ENCODE data around the gene MFSD1. TPM values are rescaled to one million over a fixed set of nuclear protein-coding genes. Genes with fewer than 3 reads are reported as not detected.

The MFSD1 gene
- total RNA-seq, 2 donors from 2014 or later = 11.2 to 17.5 TPM

GRCh38 chr3:158770741-158771350 lies 31.0 kb upstream of the MFSD1 start:
- Mint-ChIP-seq H3K27ac (no peak overlapping the region), H3K4me1 (ENCODE audit: low read depth) (peaks cover 5% of the 10 kb centered on the region), H3K9me3 (no peaks in the 10 kb centered on the region), H3K27me3 (ENCODE audit: low read depth) (no peaks in the 10 kb centered on the region), H3K36me3 (ENCODE audit: insufficient read depth in 2 of 2) (no peaks in the 10 kb centered on the region), H3K4me3 (no peak overlapping the region)
- DNase-seq (no peak), ATAC-seq (replicated peaks in 1 of 2) (no peak)

- Mint-ChIP-seq H3K36me3 (ENCODE audit: insufficient read depth in 2 of 2) (no peaks in the 10 kb centered on the region), H3K27ac (no peak overlapping the region), H3K4me3 (no peak overlapping the region), H3K9me3 (no peaks in the 10 kb centered on the region), H3K27me3 (ENCODE audit: low read depth) (no peaks in the 10 kb centered on the region), H3K4me1 (ENCODE audit: low read depth) (peaks cover 5% of the 10 kb centered on the region)
- ATAC-seq (replicated peaks in 1 of 2) (no peak), DNase-seq (no peak)
These were observed 30.3 kb upstream of the MFSD1 start for GRCh38 chr3:158771577-158771976.

GRCh38 chr3:158771982-158772381 lies 29.9 kb upstream of the MFSD1 start:
- no peaks in the 10 kb centered on the region for H3K27me3 Mint-ChIP-seq (ENCODE audit: low read depth)
- no peaks in the 10 kb centered on the region for H3K36me3 Mint-ChIP-seq (ENCODE audit: insufficient read depth in 2 of 2)
- DNase-seq (no peak), ATAC-seq (replicated peaks in 1 of 2) (no peak)
- H3K4me1 Mint-ChIP-seq (ENCODE audit: low read depth) = peaks cover 5% of the 10 kb centered on the region
- no peaks in the 10 kb centered on the region for H3K9me3 Mint-ChIP-seq
- no peak overlapping the region for H3K27ac Mint-ChIP-seq
- no peak overlapping the region for H3K4me3 Mint-ChIP-seq

GRCh38 chr3:158773166-158773565 lies 28.7 kb upstream of the MFSD1 start:
- Mint-ChIP-seq H3K27ac (no peak overlapping the region), H3K36me3 (ENCODE audit: insufficient read depth in 2 of 2) (no peaks in the 10 kb centered on the region), H3K4me3 (no peak overlapping the region), H3K27me3 (ENCODE audit: low read depth) (no peaks in the 10 kb centered on the region), H3K4me1 (ENCODE audit: low read depth) (peaks cover 5% of the 10 kb centered on the region), H3K9me3 (no peaks in the 10 kb centered on the region)
- ATAC-seq (replicated peaks in 1 of 2) = no peak
- no peak for DNase-seq

GRCh38 chr3:158773845-158774830 lies 27.7 kb upstream of the MFSD1 start:
- H3K4me1 Mint-ChIP-seq (ENCODE audit: low read depth) = peaks cover 5% of the 10 kb centered on the region
- no peaks in the 10 kb centered on the region for H3K9me3 Mint-ChIP-seq
- H3K36me3 Mint-ChIP-seq (ENCODE audit: insufficient read depth in 2 of 2) = no peaks in the 10 kb centered on the region
- DNase-seq (no peak), ATAC-seq (replicated peaks in 1 of 2) (no peak)
- H3K4me3 Mint-ChIP-seq = no peak overlapping the region
- no peak overlapping the region for H3K27ac Mint-ChIP-seq
- no peaks in the 10 kb centered on the region for H3K27me3 Mint-ChIP-seq (ENCODE audit: low read depth)

- no peaks in the 10 kb centered on the region for H3K27me3 Mint-ChIP-seq (ENCODE audit: low read depth)
- H3K4me1 Mint-ChIP-seq (ENCODE audit: low read depth) = peaks cover 5% of the 10 kb centered on the region
- no peaks in the 10 kb centered on the region for H3K36me3 Mint-ChIP-seq (ENCODE audit: insufficient read depth in 2 of 2)
- H3K9me3 Mint-ChIP-seq = no peaks in the 10 kb centered on the region
- DNase-seq = no peak
- H3K4me3 Mint-ChIP-seq = no peak overlapping the region
- H3K27ac Mint-ChIP-seq = no peak overlapping the region
- ATAC-seq (replicated peaks in 1 of 2) = no peak
These were observed 26.9 kb upstream of the MFSD1 start for GRCh38 chr3:158774965-158775364.

GRCh38 chr3:158775426-158776410 lies 26.1 kb upstream of the MFSD1 start:
- H3K27me3 Mint-ChIP-seq (ENCODE audit: low read depth) = no peaks in the 10 kb centered on the region
- H3K4me3 Mint-ChIP-seq = no peak overlapping the region
- peaks cover 5% of the 10 kb centered on the region for H3K4me1 Mint-ChIP-seq (ENCODE audit: low read depth)
- H3K9me3 Mint-ChIP-seq = no peaks in the 10 kb centered on the region
- no peak for DNase-seq
- no peak overlapping the region for H3K27ac Mint-ChIP-seq
- H3K36me3 Mint-ChIP-seq (ENCODE audit: insufficient read depth in 2 of 2) = no peaks in the 10 kb centered on the region
- no peak for ATAC-seq (replicated peaks in 1 of 2)

- Mint-ChIP-seq H3K9me3 (no peaks in the 10 kb centered on the region), H3K4me1 (ENCODE audit: low read depth) (peaks cover 5% of the 10 kb centered on the region), H3K27ac (no peak overlapping the region), H3K27me3 (ENCODE audit: low read depth) (no peaks in the 10 kb centered on the region), H3K36me3 (ENCODE audit: insufficient read depth in 2 of 2) (no peaks in the 10 kb centered on the region), H3K4me3 (no peak overlapping the region)
- ATAC-seq (replicated peaks in 1 of 2) (no peak), DNase-seq (no peak)
These were observed 25.3 kb upstream of the MFSD1 start for GRCh38 chr3:158776531-158776930.

- Mint-ChIP-seq H3K4me3 (no peak overlapping the region), H3K27ac (no peak overlapping the region), H3K27me3 (ENCODE audit: low read depth) (no peaks in the 10 kb centered on the region), H3K4me1 (ENCODE audit: low read depth) (peaks cover 5% of the 10 kb centered on the region), H3K36me3 (ENCODE audit: insufficient read depth in 2 of 2) (no peaks in the 10 kb centered on the region), H3K9me3 (no peaks in the 10 kb centered on the region)
- ATAC-seq (replicated peaks in 1 of 2) (no peak), DNase-seq (no peak)
These were observed 24.5 kb upstream of the MFSD1 start for GRCh38 chr3:158777161-158777873.

GRCh38 chr3:158780766-158781165 lies 21.1 kb upstream of the MFSD1 start:
- Mint-ChIP-seq H3K4me1 (ENCODE audit: low read depth) (no peaks in the 10 kb centered on the region), H3K27me3 (ENCODE audit: low read depth) (no peaks in the 10 kb centered on the region), H3K27ac (no peak overlapping the region), H3K4me3 (no peak overlapping the region), H3K9me3 (no peaks in the 10 kb centered on the region), H3K36me3 (ENCODE audit: insufficient read depth in 2 of 2) (no peaks in the 10 kb centered on the region)
- ATAC-seq (replicated peaks in 1 of 2) (no peak), DNase-seq (no peak)

- H3K27ac Mint-ChIP-seq = no peak overlapping the region
- H3K9me3 Mint-ChIP-seq = peaks cover 0 to 1% of the 10 kb centered on the region in 2 donors
- peaks cover 0 to 1% of the 10 kb centered on the region in 2 donors for H3K36me3 Mint-ChIP-seq (ENCODE audit: insufficient read depth in 2 of 2)
- H3K4me3 Mint-ChIP-seq = no peak overlapping the region
- no peaks in the 10 kb centered on the region for H3K4me1 Mint-ChIP-seq (ENCODE audit: low read depth)
- no peak for DNase-seq
- no peaks in the 10 kb centered on the region for H3K27me3 Mint-ChIP-seq (ENCODE audit: low read depth)
- ATAC-seq (replicated peaks in 1 of 2) = no peak
These were observed 20.7 kb upstream of the MFSD1 start for GRCh38 chr3:158781191-158781590.

- no peak overlapping the region for H3K4me3 Mint-ChIP-seq
- no peaks in the 10 kb centered on the region for H3K4me1 Mint-ChIP-seq (ENCODE audit: low read depth)
- H3K27ac Mint-ChIP-seq = no peak overlapping the region
- H3K27me3 Mint-ChIP-seq (ENCODE audit: low read depth) = no peaks in the 10 kb centered on the region
- no peak for ATAC-seq (replicated peaks in 1 of 2)
- DNase-seq = no peak
- peaks cover 0 to 1% of the 10 kb centered on the region in 2 donors for H3K9me3 Mint-ChIP-seq
- H3K36me3 Mint-ChIP-seq (ENCODE audit: insufficient read depth in 2 of 2) = peaks cover 0 to 1% of the 10 kb centered on the region in 2 donors
These were observed 20.0 kb upstream of the MFSD1 start for GRCh38 chr3:158781849-158782248.

All from activated T-cell treated with anti-CD3 and anti-CD28 coated beads, Interleukin-2, amount 50 U/mL, for 72 hours (primary cell).